Measurements from ENCODE around the gene CCDC74B.
"Not testable (repeated sequence)": the region's sequence is repeated elsewhere in the genome, so short reads cannot be mapped to it uniquely, and the experiment has no call there.

The CCDC74B gene

GRCh38 chr2:130145006-130145414, at the start of gene CCDC74B:
TSS of gene CCDC74B (minus strand) at chr2:130145112. CDS start at chr2:130144996, 116 bp downstream.
- H3K9me3 ChIP-seq; H3K36me3 ChIP-seq; H3K27me3 ChIP-seq; DNase-seq; intact Hi-C loops (cut with DNase I; ENCODE audit: low total_unique reads): not testable (repeated sequence)
- Histone ChIP-seq H3K4me1 (peaks cover 0 to 12% (median 4%) of the 10 kb centered on the region in 4 donors), H3K4me3 (peak within 1 kb of the TSS; percentile 45 to 54), H3K27ac (peak within 1 kb of the TSS in 1 of 2 donors; percentile 43)

DNA sequence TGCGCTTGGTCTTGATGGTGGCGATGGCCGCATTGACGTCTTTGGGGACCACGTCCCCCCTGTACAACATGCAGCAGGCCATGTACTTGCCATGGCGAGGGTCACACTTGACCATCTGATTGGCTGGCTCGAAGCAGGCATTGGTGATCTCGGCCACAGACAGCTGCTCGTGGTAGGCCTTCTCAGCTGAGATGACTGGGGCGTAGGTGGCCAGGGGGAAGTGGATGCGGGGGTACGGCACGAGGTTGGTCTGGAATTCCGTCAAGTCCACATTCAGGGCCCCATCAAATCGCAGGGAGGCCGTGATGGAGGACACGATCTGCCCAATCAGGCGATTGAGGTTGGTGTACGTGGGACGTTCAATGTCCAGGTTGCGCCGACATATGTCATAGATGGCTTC, 48.9 kb upstream of the CCDC74B start:
- intact Hi-C loops (cut with DNase I; ENCODE audit: low total_unique reads); H3K4me1 ChIP-seq; H3K27me3 ChIP-seq; DNase-seq; H3K4me3 ChIP-seq; H3K27ac ChIP-seq; H3K9me3 ChIP-seq: not testable (repeated sequence)
- peaks cover 0 to 18% (median 7%) of the 10 kb centered on the region in 3 donors for H3K36me3 ChIP-seq

DNA sequence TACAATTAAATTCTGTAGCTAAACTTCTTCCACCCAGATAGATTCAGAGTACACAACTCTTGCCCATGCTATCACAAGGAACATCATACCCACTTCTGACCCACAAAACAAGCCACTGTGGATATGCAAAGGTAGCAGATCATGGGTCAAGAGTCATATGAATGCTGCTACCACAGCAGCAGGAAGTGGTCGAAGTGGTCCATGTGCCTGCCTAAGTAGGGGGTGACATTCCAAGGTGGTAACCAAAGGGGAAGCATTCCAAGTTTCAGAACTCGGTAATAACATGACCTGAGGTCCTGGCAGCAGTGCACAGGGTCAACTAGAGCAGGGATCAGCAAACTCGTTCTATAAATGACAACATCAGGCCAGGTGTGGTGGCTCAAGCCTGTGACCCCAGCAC, 47.5 kb upstream of the CCDC74B start:
- H3K4me1 ChIP-seq; H3K27ac ChIP-seq; H3K9me3 ChIP-seq; H3K27me3 ChIP-seq; H3K4me3 ChIP-seq; DNase-seq; intact Hi-C loops (cut with DNase I; ENCODE audit: low total_unique reads): not testable (repeated sequence)
- H3K36me3 ChIP-seq, result peaks cover 0 to 19% (median 7%) of the 10 kb centered on the region in 3 donors

DNA sequence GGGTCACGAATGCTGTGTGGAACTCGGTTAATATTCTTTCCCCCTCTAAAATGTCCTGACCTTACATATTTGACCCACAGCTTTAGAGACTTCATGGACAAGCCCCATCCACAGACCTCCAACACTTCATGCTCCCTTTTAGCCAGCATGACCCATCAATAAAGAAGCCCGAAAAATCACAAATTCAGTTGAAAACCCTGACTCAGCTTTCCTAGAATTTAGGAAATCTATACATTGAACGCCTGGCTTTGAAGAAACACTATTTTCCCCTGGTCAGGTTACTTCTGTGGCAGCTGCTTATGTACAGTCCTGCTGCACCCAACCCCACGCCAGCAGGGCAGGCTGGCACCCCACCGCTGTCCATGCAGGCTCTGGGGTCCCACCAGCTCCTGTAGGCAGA, 46.4 kb upstream of the CCDC74B start:
- intact Hi-C loops (cut with DNase I; ENCODE audit: low total_unique reads); H3K4me1 ChIP-seq; H3K27ac ChIP-seq; H3K9me3 ChIP-seq; H3K4me3 ChIP-seq; H3K27me3 ChIP-seq; DNase-seq: not testable (repeated sequence)
- peaks cover 0 to 23% (median 7%) of the 10 kb centered on the region in 3 donors for H3K36me3 ChIP-seq

- intact Hi-C loops (cut with DNase I; ENCODE audit: low total_unique reads), result no loop called here
- no peaks in the 10 kb centered on the region for H3K27me3 ChIP-seq
- H3K4me1 ChIP-seq, result no peaks in the 10 kb centered on the region
- H3K36me3 ChIP-seq, result peaks cover 0 to 23% (median 7%) of the 10 kb centered on the region in 3 donors
- no peak for DNase-seq
- TF ChIP-seq, protein P1, sequence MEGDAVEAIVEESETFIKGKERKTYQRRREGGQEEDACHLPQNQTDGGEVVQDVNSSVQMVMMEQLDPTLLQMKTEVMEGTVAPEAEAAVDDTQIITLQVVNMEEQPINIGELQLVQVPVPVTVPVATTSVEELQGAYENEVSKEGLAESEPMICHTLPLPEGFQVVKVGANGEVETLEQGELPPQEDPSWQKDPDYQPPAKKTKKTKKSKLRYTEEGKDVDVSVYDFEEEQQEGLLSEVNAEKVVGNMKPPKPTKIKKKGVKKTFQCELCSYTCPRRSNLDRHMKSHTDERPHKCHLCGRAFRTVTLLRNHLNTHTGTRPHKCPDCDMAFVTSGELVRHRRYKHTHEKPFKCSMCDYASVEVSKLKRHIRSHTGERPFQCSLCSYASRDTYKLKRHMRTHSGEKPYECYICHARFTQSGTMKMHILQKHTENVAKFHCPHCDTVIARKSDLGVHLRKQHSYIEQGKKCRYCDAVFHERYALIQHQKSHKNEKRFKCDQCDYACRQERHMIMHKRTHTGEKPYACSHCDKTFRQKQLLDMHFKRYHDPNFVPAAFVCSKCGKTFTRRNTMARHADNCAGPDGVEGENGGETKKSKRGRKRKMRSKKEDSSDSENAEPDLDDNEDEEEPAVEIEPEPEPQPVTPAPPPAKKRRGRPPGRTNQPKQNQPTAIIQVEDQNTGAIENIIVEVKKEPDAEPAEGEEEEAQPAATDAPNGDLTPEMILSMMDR (IDR thresholded peaks at IDR 0.05), result no peak
- H3K9me3 ChIP-seq, result no peaks in the 10 kb centered on the region
- no peak overlapping the region for H3K27ac ChIP-seq
- no peak overlapping the region for H3K4me3 ChIP-seq
Observed at GRCh38 chr2:130190237-130190636, 45.3 kb upstream of the CCDC74B start.

DNA sequence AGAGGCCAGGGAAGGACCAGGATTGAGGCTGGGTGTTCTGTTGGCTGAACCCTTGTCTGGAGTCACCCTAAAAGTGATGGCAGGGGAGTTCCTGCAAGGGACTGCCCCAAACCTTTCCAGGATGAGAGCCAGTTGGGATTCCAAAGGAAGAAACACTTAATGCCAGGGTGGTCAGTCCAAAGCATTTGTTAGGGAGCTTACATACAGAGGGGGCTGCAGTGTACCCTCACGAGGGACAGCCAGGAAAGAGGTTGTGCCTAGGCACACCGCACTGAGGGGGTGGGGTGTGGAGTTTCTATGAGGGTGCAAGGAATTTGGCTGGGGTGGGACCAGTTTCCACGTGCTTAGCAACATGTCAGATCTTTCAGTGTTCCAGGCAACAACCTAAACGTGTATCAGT, 44.0 kb upstream of the CCDC74B start:
- intact Hi-C loops (cut with DNase I; ENCODE audit: low total_unique reads), result loop anchor here (10.0 kb wide), 1 partner anchor 906 kb away; the partner anchor contains the start of gene FAM168B
- peaks cover 0 to 28% (median 7%) of the 10 kb centered on the region in 3 donors for H3K36me3 ChIP-seq
- H3K4me1 ChIP-seq, H3K4me3 ChIP-seq, DNase-seq, H3K27ac ChIP-seq, H3K27me3 ChIP-seq, H3K9me3 ChIP-seq: not testable (repeated sequence)

DNA sequence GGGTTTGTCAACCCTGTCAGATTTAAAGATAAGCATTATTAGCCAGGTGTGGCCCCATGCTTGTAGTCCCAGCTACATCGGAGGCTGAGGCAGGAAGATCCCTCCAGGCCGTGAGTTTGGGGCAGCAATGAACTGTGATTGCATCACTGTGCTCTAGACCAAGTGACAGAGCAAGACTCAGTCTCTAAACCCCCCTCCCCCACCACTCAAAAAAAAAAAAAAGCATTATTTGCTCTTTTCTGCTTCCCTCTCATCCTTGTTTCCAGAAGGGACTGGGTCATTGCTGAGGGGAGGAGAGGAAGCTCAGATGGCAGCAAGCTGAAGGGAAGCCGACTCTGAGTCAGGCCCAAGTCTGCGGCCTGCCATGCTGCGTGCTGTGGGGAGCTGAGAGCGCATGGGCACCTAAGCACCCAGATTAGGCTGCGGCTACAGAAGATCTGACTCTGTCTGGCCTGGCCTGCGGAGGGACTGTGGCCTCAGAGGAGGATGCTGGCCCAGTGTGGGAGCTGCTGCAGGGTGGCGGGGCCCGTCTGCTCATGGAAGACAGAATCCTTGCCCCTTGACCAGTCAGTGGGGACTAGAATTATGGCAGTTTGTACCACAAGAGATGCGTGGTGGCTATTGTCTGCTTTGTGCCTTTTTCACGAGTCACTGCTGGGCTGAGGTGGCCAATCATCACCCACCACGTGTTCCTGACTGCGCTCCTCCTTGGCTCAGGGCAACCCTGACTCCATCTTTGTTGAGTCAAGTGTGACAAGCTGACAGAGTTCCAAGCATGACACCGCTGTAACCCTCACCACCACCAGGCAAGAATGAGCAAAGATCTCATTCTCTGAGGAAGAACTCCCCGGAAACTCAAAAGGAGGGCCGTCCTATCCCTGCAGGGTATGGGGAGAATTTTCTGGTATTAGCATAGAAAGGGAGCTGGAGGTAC, 43.2 kb upstream of the CCDC74B start:
- not testable (repeated sequence) for DNase-seq, H3K27ac ChIP-seq, H3K4me3 ChIP-seq, H3K4me1 ChIP-seq, H3K27me3 ChIP-seq, H3K9me3 ChIP-seq
- intact Hi-C loops (cut with DNase I; ENCODE audit: low total_unique reads), result loop anchor here (10.0 kb wide), 1 partner anchor 907 kb away; the partner anchor contains the start of gene FAM168B
- H3K36me3 ChIP-seq, result peaks cover 0 to 29% (median 7%) of the 10 kb centered on the region in 3 donors

DNA sequence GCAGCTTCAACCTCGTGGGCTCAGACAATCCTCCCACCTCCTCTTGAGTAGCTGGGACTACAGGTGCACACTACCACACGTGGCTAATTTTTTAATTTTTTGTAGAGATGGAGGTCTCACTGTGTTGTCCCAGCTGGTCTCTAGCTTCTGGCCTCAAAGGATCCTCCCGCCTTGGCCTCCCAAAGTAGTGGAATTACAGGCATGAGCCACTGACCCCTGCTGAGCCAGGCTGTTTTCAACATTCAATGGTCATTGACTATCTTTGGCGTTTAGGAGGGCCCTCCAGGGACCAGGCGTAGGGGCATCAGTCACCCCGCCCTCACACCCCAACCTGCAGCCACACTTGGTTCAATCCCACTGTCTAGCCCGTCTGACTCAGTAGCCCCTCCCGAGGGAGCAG, 42.4 kb upstream of the CCDC74B start:
- Histone ChIP-seq H3K36me3 (peaks cover 0 to 29% (median 7%) of the 10 kb centered on the region in 3 donors), H3K27ac (no peak overlapping the region), H3K4me1 (peaks cover 0 to 13% (median 6%) of the 10 kb centered on the region in 4 donors), H3K27me3 (no peaks in the 10 kb centered on the region), H3K4me3 (no peak overlapping the region), H3K9me3 (no peaks in the 10 kb centered on the region)
- TF ChIP-seq, protein P1 (IDR thresholded peaks at IDR 0.05), result no peak
- intact Hi-C loops (cut with DNase I; ENCODE audit: low total_unique reads), result loop anchor here (10.0 kb wide), 1 partner anchor 908 kb away; the partner anchor contains the start of gene FAM168B
- DNase-seq, result no peak
